HG02798 (cell line): Measurements from ENCODE around the gene PCDHGA1.
A peak's percentile ranks its signal among the peaks of the same experiment; 100 is the strongest.
"Not testable (repeated sequence)": the region's sequence is repeated elsewhere in the genome, so short reads cannot be mapped to it uniquely, and the experiment has no call there.

Experiments
- ATAC-seq: cut with Tn5 transposase; IDR thresholded peaks from one replicate; pipeline ENCODE4 v1.9.1; 2021; ENCODE audit warnings: mild to moderate bottlenecking; ENCODE audit not compliant: unreplicated experiment, poor library complexity

Gene PCDHGA1

GRCh38 chr5:141432726-141433125 lies 102.4 kb downstream of the PCDHGA1 start:
- not testable (repeated sequence) for ATAC-seq

- no peak for ATAC-seq
These were observed 103.7 kb downstream of the PCDHGA1 start for GRCh38 chr5:141434006-141434405.

GRCh38 chr5:141437221-141437620 lies 106.9 kb downstream of the PCDHGA1 start:
- no peak for ATAC-seq

- no peak for ATAC-seq
These were observed 109.3 kb downstream of the PCDHGA1 start for GRCh38 chr5:141439411-141440141.

GRCh38 chr5:141440341-141440740 lies 110.0 kb downstream of the PCDHGA1 start:
- ATAC-seq: no peak

- ATAC-seq: no peak
These were observed 111.4 kb downstream of the PCDHGA1 start for GRCh38 chr5:141441571-141442170.

- no peak for ATAC-seq
These were observed 135.0 kb downstream of the PCDHGA1 start for GRCh38 chr5:141465351-141465750.

- ATAC-seq: peak; percentile 99
These were observed 145.4 kb downstream of the PCDHGA1 start, which contains the start of gene PCDHGC3 for GRCh38 chr5:141475625-141476131. TSS of gene PCDHGC3 (plus strand) at chr5:141475966. CDS start at chr5:141476117, 151 bp downstream.

- peak; percentile 22 for ATAC-seq
These were observed 146.0 kb downstream of the PCDHGA1 start for GRCh38 chr5:141476132-141476911.

- no peak for ATAC-seq
These were observed 146.8 kb downstream of the PCDHGA1 start for GRCh38 chr5:141477044-141477575.

GRCh38 chr5:141477815-141478214 lies 147.5 kb downstream of the PCDHGA1 start:
- ATAC-seq: no peak

- ATAC-seq: no peak
These were observed 148.1 kb downstream of the PCDHGA1 start for GRCh38 chr5:141478321-141478945.

- no peak for ATAC-seq
These were observed 149.5 kb downstream of the PCDHGA1 start for GRCh38 chr5:141479776-141480175.

GRCh38 chr5:141483902-141484301 lies 153.6 kb downstream of the PCDHGA1 start:
- no peak for ATAC-seq

- ATAC-seq: no peak
These were observed 154.0 kb downstream of the PCDHGA1 start for GRCh38 chr5:141484310-141484640.

GRCh38 chr5:141484641-141485311 lies 154.5 kb downstream of the PCDHGA1 start, which contains the start of gene PCDHGC4:
TSS of gene PCDHGC4 (plus strand) at chr5:141485030. CDS start at chr5:141485174, 144 bp downstream.
- ATAC-seq: peak; percentile 74

GRCh38 chr5:141485321-141486055 lies 155.2 kb downstream of the PCDHGA1 start:
- no peak for ATAC-seq

- ATAC-seq: no peak
These were observed 155.8 kb downstream of the PCDHGA1 start for GRCh38 chr5:141486091-141486490.

- no peak for ATAC-seq
These were observed 156.8 kb downstream of the PCDHGA1 start for GRCh38 chr5:141487131-141487530.
